ENCODE results near the gene FDXR. TPM values are rescaled to one million over a fixed set of nuclear protein-coding genes. Genes with fewer than 3 reads are reported as not detected.

FDXR gene
- total and polyA plus RNA-seq, 2 donors (not counting 1 experiment from before 2014, with no cell fraction given): 4.6 to 7.0 TPM

DNA sequence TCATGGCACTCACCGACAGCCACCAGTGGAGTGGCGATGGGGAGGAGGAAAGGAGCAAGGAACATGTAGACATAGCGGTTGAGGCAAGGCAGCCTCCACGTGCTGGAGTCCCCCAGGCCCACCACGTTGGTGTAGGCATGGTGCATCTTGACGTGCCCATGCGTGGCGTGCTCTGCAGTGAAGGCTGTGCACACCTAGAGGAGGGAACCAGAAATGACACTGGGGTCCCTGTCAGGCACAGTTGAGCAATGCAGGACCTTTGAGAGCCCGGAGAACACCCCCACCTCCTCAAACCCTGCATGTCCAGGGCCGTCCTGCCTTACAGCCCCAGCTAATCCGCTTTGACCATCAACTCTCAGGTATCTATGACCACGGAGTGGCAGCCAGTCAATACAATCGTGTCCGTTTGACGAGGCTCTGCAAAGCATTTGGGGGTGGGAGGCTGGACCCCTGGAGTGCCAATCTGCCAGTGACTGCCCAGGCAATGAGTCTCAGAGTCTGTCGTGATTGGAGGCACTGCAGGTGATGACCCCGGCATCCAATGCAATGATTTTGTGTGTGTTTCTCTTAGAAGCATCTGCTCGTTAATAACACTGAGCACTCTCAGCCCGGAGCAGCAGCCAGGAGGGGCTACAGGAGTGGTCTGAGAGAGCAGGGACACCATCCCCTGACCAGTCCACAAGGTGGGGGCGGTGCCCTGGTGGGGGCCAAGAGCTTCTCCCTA lies 9.9 kb upstream of the FDXR start:
- Histone ChIP-seq H3K4me2 (replicated peaks; ENCODE audit: low read depth, low read length, poor library complexity, severe bottlenecking) (no peak overlapping the region), H3K9ac (ENCODE audit: low read length) (no peak overlapping the region), H3K9me3 (ENCODE audit: control extremely low read depth in 1 of 3, control insufficient read depth in 2 of 3, insufficient read depth in 1 of 3, low read length in 2 of 3) (no peaks in the 10 kb centered on the region), H3K36me3 (replicated peaks in 1 of 2; ENCODE audit: control extremely low read depth in 1 of 2, control insufficient read depth in 1 of 2, extremely low read depth in 1 of 2, insufficient read depth in 2 of 2, low read length in 1 of 2) (no peaks in the 10 kb centered on the region), H3K4me1 (ENCODE audit: control insufficient read depth in 2 of 2, insufficient read depth in 2 of 2, low read length in 2 of 2) (no peaks in the 10 kb centered on the region), H3K27me3 (replicated peaks in 1 of 4; ENCODE audit: control extremely low read depth in 1 of 4, control insufficient read depth in 3 of 4, insufficient read depth in 4 of 4, low read length in 3 of 4) (peaks cover 0 to 10% (median 0%) of the 10 kb centered on the region in 4 experiments), H3K27ac (ENCODE audit: low read length in 2 of 2) (no peak overlapping the region), H3K79me2 (ENCODE audit: control insufficient read depth, insufficient read depth, low read length) (no peaks in the 10 kb centered on the region), H4K20me1 (ENCODE audit: control insufficient read depth, insufficient read depth, low read length, poor library complexity, severe bottlenecking) (no peaks in the 10 kb centered on the region), H2AFZ (ENCODE audit: insufficient read depth, low read depth, low read length, poor library complexity, severe bottlenecking) (no peak overlapping the region), H3K4me3 (ENCODE audit: control extremely low read depth in 1 of 5, extremely low read depth in 1 of 5, insufficient read depth in 1 of 5, low read depth in 2 of 5, low read length in 4 of 5) (no peak overlapping the region)
- H3K4me3 Mint-ChIP-seq: no peak overlapping the region
- WGBS (ENCODE audit: insufficient coverage): 87% methylated on average over 20 of the region's 20 CpGs
- POLR2A ChIA-PET: no interaction called here
- intact Hi-C loops (cut with micrococcal nuclease): no loop called here
- TF ChIP-seq EZH2 (IDR thresholded peaks at IDR 0.05; ENCODE audit: borderline replicate concordance, insufficient read depth, low read depth, low read length, poor library complexity, severe bottlenecking) (no peak), CTCF (IDR thresholded peaks at IDR 0.05) (no peak)
- no peaks in the 10 kb centered on the region for H3K9me3 Mint-ChIP-seq (ENCODE audit: insufficient read depth)
- H3K27me3 Mint-ChIP-seq: peaks cover 16% of the 10 kb centered on the region
- no peak for ATAC-seq (ENCODE audit: low read depth)
- CTCF ChIA-PET: no interaction called here
- no peak for DNase-seq
- no peaks in the 10 kb centered on the region for H3K4me1 Mint-ChIP-seq
- H3K27ac Mint-ChIP-seq: no peak overlapping the region

- H3K9me3 Mint-ChIP-seq (ENCODE audit: insufficient read depth): no peaks in the 10 kb centered on the region
- Histone ChIP-seq H3K4me1 (ENCODE audit: control insufficient read depth in 2 of 2, insufficient read depth in 2 of 2, low read length in 2 of 2) (no peaks in the 10 kb centered on the region), H3K9ac (ENCODE audit: low read length) (no peak overlapping the region), H3K79me2 (ENCODE audit: control insufficient read depth, insufficient read depth, low read length) (no peaks in the 10 kb centered on the region), H3K27ac (ENCODE audit: low read length in 2 of 2) (no peak overlapping the region), H3K27me3 (replicated peaks in 1 of 4; ENCODE audit: control extremely low read depth in 1 of 4, control insufficient read depth in 3 of 4, insufficient read depth in 4 of 4, low read length in 3 of 4) (peaks cover 0 to 10% (median 0%) of the 10 kb centered on the region in 4 experiments), H3K4me3 (ENCODE audit: control extremely low read depth in 1 of 5, extremely low read depth in 1 of 5, insufficient read depth in 1 of 5, low read depth in 2 of 5, low read length in 4 of 5) (no peak overlapping the region), H2AFZ (ENCODE audit: insufficient read depth, low read depth, low read length, poor library complexity, severe bottlenecking) (no peak overlapping the region), H3K36me3 (replicated peaks in 1 of 2; ENCODE audit: control extremely low read depth in 1 of 2, control insufficient read depth in 1 of 2, extremely low read depth in 1 of 2, insufficient read depth in 2 of 2, low read length in 1 of 2) (no peaks in the 10 kb centered on the region), H3K4me2 (replicated peaks; ENCODE audit: low read depth, low read length, poor library complexity, severe bottlenecking) (no peak overlapping the region), H3K9me3 (ENCODE audit: control extremely low read depth in 1 of 3, control insufficient read depth in 2 of 3, insufficient read depth in 1 of 3, low read length in 2 of 3) (no peaks in the 10 kb centered on the region), H4K20me1 (ENCODE audit: control insufficient read depth, insufficient read depth, low read length, poor library complexity, severe bottlenecking) (no peaks in the 10 kb centered on the region)
- CTCF ChIA-PET: interaction anchor here (1.2 to 1.4 kb wide), 2 partner anchors 16 to 110 kb away, joined by 3 to 4 read pairs; no protein-coding TSS in a partner anchor
- WGBS (ENCODE audit: insufficient coverage): 89% methylated on average over 9 of the region's 11 CpGs
- H3K4me1 Mint-ChIP-seq: no peaks in the 10 kb centered on the region
- intact Hi-C loops (cut with micrococcal nuclease): no loop called here
- peaks cover 11% of the 10 kb centered on the region for H3K27me3 Mint-ChIP-seq
- POLR2A ChIA-PET: no interaction called here
- no peak for DNase-seq
- no peak for ATAC-seq (ENCODE audit: low read depth)
- no peak overlapping the region for H3K4me3 Mint-ChIP-seq
- no peak overlapping the region for H3K27ac Mint-ChIP-seq
- TF ChIP-seq CTCF (IDR thresholded peaks at IDR 0.05): no peak
- no peak for TF ChIP-seq EZH2 (IDR thresholded peaks at IDR 0.05; ENCODE audit: borderline replicate concordance, insufficient read depth, low read depth, low read length, poor library complexity, severe bottlenecking)
Measured at GRCh38 chr17:74881073-74881472, 8.3 kb upstream of the FDXR start.
